Body of pancreas (tissue), 4 donors: ENCODE data around the gene METTL1. TPM values are rescaled to one million over a fixed set of nuclear protein-coding genes. Genes with fewer than 3 reads are reported as not detected.

Experiments
- ATAC-seq: fragments of 150-250 bp; one replicate; pipeline ENCODE4 v1.9.1; 2016
- DNase-seq, 4 donors: peaks; one replicate each; pipeline ENCODE4 v3.0.0-alpha.2; 2019
- H3K27ac ChIP-seq, 4 donors: fragments of 200-600 bp; sonication (generic); 1 replicate in 3 of 4; 2 replicates in 1 of 4; pipeline versions ENCODE4 v1.5.1 to v1.6.1; 2016 to 2019; ENCODE audit warnings: mild to moderate bottlenecking in 1 of 4, mixed read lengths in 1 of 4, moderate library complexity in 1 of 4
- H3K27me3 ChIP-seq, 2 donors: fragments of 200-600 bp; sonication (generic); one replicate each; pipeline ENCODE4 v1.6.0; 2016; ENCODE audit warnings: mild to moderate bottlenecking in 1 of 2
- H3K36me3 ChIP-seq, 2 donors: fragments of 200-600 bp; sonication (generic); replicated peaks in 1 of 2; 2 replicates each; pipeline ENCODE4 v1.5.1; 2016; ENCODE audit warnings: low read depth in 2 of 2; ENCODE audit not compliant: insufficient read depth in 1 of 2
- H3K4me1 ChIP-seq: fragments of 200-600 bp; sonication (generic); one replicate; pipeline ENCODE4 v1.6.0; 2016
- H3K4me3 ChIP-seq, 2 donors: fragments of 200-600 bp; sonication (generic); 1 replicate in 1 of 2; 2 replicates in 1 of 2; pipeline ENCODE4 v1.5.1; 2016 to 2019
- H3K9me3 ChIP-seq, 3 donors: fragments of 200-600 bp; sonication (generic); 1 replicate in 2 of 3; 2 replicates in 1 of 3; pipeline ENCODE4 v1.5.1; 2016
- POLR2A ChIP-seq, 3 donors: fragments of 450-650 bp; IDR thresholded peaks; one replicate each; pipeline ENCODE4 v1.6.1; 2016; ENCODE audit warnings: antibody characterized with exemption in 3 of 3, mild to moderate bottlenecking in 2 of 3
- WGBS, 2 donors: methylation state at CpG; one replicate each; pipeline ENCODE4 v1.1.5; 2017; 5-methylcytosine and 5-hydroxymethylcytosine counted together
- intact Hi-C: fragments of 100-400 bp; cut with DNase I; formaldehyde crosslinking; loops from one replicate; pipeline ENCODE4 v1.15.1; 2023
- total RNA-seq, 2 donors: library from RNA; depleted of rRNA; stranded (reverse); fragments of >200 nt; gene quantifications; one replicate each; pipeline ENCODE4 v1.1.0, GENCODE V29; 2016
- TF ChIP-seq, protein P1 (sequence below), 7 experiments: fragments of 450-650 bp in 4 of 7; fragments of 200-600 bp in 3 of 7; sonication (generic) in 3 of 7; IDR thresholded peaks; one replicate each; pipeline ENCODE4 v1.5.1; 2016 to 2019; ENCODE audit warnings: antibody characterized with exemption in 7 of 7

The METTL1 gene
- total RNA-seq, 2 donors from 2014 or later = 16.1 to 23.1 TPM

DNA sequence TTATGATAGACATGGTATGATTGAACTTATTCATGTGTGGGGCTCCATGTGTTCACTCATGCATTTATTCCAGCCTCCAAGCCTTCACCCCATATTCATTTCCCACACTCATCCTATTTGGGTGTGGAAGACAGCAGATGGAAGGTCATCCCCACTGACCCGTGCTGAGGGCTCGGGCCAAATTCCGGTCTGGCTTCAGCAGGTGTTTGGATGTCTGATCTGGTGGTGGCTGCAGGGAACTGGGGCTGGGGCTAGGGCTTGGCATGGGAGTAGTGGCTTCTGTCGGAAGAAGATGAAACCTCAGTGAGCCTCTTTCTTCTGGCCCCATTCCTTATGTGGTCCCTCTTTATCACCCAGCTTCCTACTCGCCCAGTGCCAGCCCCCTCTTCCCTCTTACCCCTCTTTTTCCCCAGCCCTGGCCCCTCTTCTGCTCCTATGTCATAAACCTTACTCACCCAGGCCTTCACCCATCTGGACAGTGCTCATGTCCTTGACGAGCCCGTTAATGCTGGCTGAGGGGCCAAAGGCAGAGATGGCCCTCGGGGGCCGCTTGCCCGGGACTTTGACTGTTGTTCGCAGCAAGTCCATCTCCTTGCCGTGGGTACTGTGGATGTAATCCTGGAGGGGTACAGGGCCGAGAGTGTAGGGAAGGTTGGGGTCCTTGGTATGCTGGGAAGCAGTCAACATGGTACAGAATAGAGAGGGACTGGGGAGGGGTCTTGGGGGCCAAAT is 41.4 kb downstream of the METTL1 start:
- peaks cover 0 to 5% of the 10 kb centered on the region in 2 donors for H3K27me3 ChIP-seq
- no peak overlapping the region for H3K4me3 ChIP-seq
- H3K36me3 ChIP-seq = no peaks in the 10 kb centered on the region
- WGBS, 2 donors = 74 to 82% methylated on average over 13 of the region's 13 CpGs
- H3K4me1 ChIP-seq = peaks cover 23% of the 10 kb centered on the region
- H3K9me3 ChIP-seq = no peaks in the 10 kb centered on the region
- no peak for ATAC-seq
- no peak for TF ChIP-seq POLR2A (IDR thresholded peaks at IDR 0.05)
- TF ChIP-seq, protein P1, sequence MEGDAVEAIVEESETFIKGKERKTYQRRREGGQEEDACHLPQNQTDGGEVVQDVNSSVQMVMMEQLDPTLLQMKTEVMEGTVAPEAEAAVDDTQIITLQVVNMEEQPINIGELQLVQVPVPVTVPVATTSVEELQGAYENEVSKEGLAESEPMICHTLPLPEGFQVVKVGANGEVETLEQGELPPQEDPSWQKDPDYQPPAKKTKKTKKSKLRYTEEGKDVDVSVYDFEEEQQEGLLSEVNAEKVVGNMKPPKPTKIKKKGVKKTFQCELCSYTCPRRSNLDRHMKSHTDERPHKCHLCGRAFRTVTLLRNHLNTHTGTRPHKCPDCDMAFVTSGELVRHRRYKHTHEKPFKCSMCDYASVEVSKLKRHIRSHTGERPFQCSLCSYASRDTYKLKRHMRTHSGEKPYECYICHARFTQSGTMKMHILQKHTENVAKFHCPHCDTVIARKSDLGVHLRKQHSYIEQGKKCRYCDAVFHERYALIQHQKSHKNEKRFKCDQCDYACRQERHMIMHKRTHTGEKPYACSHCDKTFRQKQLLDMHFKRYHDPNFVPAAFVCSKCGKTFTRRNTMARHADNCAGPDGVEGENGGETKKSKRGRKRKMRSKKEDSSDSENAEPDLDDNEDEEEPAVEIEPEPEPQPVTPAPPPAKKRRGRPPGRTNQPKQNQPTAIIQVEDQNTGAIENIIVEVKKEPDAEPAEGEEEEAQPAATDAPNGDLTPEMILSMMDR (IDR thresholded peaks at IDR 0.05) = no peak
- H3K27ac ChIP-seq = no peak overlapping the region
- intact Hi-C loops = no loop called here
- DNase-seq = no peak

DNA sequence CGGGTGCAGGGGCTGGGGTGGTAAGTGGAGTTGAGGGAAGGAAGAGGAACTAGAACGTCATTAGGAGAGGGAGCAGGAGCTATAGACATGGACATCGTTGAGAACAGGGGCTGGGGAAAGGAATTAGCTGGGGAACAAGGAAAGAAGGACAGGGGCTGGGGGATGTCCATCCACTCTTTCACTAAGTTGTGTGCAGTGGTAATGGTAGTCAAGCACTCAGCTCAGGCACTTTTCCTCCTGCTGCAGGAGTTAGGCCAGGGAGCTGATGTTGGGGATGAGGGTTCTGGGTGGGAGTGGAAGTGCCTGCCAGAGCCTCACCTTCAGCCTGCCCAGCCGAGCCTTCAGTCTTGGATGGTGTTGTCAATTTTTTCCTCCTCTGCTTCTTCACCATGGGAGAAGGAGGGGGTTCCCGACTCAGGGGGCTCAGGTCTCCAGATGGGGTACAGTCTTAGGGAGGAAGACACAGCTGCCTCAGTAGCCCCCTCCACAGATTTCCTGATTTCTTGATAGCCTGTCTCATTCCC is 42.5 kb downstream of the METTL1 start:
- H3K36me3 ChIP-seq = no peaks in the 10 kb centered on the region
- peaks cover 23% of the 10 kb centered on the region for H3K4me1 ChIP-seq
- ATAC-seq (no peak), DNase-seq (no peak)
- no peaks in the 10 kb centered on the region for H3K27me3 ChIP-seq
- no peak overlapping the region for H3K4me3 ChIP-seq
- 34 to 50% methylated on average over 4 to 5 of the region's 5 CpGs for WGBS, 2 donors
- H3K27ac ChIP-seq = no peak overlapping the region
- no peaks in the 10 kb centered on the region for H3K9me3 ChIP-seq
- intact Hi-C loops = no loop called here
- TF ChIP-seq POLR2A (IDR thresholded peaks at IDR 0.05) = no peak
- TF ChIP-seq, protein P1 (IDR thresholded peaks at IDR 0.05) = no peak

DNA sequence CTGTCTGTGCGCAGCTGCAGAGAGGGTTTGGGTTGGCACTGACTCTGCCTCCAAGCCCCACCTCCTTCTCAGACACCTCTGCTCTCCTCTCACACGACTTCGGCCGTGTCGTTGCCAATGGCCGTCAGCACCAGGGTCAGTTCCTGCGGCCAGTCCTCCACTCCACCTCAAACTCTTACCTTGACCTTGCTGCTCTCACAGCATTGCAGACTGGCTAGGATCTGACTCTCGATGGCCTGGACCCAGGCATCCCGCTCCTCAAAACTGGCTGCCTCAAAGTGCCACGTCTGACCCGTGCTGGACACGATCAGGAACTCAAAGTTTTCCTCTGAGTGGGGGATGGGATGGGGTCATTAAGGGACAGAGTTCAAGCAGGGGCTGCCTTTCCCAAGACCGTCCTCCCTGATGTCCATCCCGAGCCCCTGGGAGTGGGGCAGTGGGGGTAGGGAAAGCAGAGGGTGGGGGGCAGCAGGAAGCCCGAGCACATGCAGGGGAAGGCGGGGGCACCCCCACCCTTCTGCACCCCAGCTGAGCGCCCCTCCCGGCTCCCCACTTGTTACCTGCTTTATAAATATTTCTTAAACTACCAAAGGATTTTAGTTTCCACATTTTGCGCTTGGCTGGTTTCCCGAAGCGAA is 44.0 kb downstream of the METTL1 start:
- intact Hi-C loops = no loop called here
- ATAC-seq = no peak
- H3K27me3 ChIP-seq = no peaks in the 10 kb centered on the region
- TF ChIP-seq, protein P1 (IDR thresholded peaks at IDR 0.05) = no peak
- TF ChIP-seq POLR2A (IDR thresholded peaks at IDR 0.05) = no peak
- H3K27ac ChIP-seq = no peak overlapping the region
- peaks cover 23% of the 10 kb centered on the region for H3K4me1 ChIP-seq
- 47 to 56% methylated on average over 17 to 21 of the region's 21 CpGs for WGBS, 2 donors
- H3K4me3 ChIP-seq = no peak overlapping the region
- DNase-seq = peak in 1 of 4 donors; percentile 26
- H3K36me3 ChIP-seq = no peaks in the 10 kb centered on the region
- no peaks in the 10 kb centered on the region for H3K9me3 ChIP-seq

DNA sequence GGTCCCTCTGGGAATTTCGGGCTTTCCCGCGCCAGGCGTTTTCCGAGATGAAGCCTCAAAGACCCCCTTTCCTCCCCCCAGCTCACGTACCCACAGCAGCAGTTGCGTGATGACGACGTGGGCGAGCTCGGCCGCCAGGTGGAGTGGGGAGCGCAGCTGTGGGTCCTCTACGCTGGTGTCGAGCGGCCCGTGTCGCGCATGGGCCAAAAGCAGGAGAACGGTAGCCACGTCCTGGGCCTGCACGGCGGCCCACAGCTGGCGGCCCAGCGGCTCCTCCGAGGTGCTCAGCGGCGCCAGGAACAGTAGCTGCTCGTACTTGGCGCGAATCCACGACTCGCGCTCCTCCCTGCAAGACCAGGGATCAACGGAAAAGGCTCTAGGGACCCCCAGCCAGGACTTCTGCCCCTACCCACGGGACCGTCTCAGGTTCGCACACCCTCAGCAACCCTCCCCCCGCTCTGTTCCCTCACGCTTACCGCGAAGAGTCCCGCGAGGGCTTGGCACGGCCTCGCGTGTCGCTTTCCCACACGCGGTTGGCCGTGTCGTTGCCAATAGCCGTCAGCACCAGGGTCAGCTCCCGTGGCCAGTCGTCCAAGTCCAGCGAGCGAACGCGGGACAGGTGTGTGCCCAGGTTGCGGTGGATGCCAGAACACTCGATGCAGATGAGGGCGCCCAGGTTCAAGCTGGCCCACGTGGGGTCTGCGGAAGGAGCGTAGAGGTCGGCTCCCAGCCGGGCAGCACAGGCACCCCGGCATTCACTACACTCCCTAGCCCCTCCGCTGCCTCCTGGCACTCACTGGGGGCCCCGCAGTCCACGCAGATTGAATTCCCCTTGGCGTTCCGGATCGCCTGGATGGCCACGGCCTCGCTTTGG is 44.8 kb downstream of the METTL1 start:
- TF ChIP-seq, protein P1 (IDR thresholded peaks at IDR 0.05) = peak in 5 of 7 experiments; percentile 12 to 48 (median 29)
- no peak for TF ChIP-seq POLR2A (IDR thresholded peaks at IDR 0.05)
- Histone ChIP-seq H3K27me3 (no peaks in the 10 kb centered on the region), H3K27ac (peak overlapping the region in 2 of 4 donors; percentile 57 to 64), H3K4me1 (peaks cover 23% of the 10 kb centered on the region), H3K4me3 (peak overlapping the region; percentile 23 to 52), H3K9me3 (no peaks in the 10 kb centered on the region), H3K36me3 (no peaks in the 10 kb centered on the region)
- WGBS, 2 donors = 14 to 30% methylated on average over 30 to 55 of the region's 76 CpGs
- DNase-seq (peak; percentile 64 to 67 (median 65)), ATAC-seq (peak; percentile 51)
- intact Hi-C loops = no loop called here
